NCI-H2196 (cell line): Measurements from ENCODE around the gene RORC.
"Not testable (repeated sequence)": the region's sequence is repeated elsewhere in the genome, so short reads cannot be mapped to it uniquely, and the experiment has no call there.

ENCODE experiments used
- DNase-seq: peaks from one replicate; lab custom pipeline; 2025; ENCODE audit not compliant: unreplicated experiment; lab: John Stamatoyannopoulos, UW

RORC gene

DNA sequence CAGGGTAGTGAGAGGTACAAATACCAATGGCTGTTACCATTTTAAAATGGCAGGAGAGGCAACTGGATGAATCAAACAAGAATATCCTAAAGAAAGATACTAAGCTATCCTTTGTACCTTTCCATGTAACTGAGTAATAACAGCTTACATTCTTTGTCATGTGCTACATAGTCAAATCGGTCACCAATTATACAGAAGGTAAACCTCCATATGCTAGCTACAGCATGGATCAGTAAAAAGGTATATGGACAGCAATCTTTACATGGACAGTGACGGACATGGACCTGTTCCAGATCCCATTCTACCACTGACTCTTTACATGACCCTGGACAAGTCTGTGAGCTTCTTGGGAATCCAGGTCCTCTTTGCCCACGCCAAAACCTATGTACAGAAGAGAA, 54.9 kb downstream of the RORC start:
- no peak for DNase-seq

DNA sequence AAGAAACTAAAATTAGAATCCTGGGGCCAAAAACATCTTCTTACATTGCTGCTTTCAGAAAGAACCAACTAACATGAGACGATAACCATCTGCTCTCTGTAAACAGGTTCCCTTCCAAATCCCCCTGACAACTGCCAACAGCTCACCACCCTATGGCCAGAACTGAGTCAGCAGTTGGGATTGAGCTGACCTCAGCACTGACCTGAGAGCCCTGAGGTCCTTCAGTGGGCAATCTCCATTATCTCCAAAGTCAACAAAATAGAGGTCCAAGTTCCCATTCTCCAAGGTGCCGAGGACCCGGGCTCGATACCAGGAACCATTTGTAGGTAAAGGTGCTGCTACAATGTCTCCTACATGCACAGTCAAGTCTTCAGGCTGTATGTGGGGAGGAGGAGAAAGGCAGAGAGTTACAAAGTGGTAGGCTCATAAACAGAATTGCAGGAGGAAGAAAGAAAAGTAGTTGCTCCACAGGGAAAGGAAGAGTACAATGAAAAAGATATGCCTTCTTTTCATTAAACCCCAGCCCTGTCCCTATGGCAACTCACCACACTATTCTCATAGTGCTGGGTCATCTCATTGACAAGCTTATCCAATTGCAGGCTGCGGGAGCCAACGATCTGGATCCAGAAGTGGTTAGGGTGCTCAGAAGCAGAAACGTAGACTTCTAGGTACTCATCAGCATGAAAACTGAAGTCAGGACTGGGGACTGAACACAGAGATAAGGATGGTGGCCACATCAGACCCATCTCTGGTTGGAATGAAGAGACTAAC, 55.5 kb downstream of the RORC start:
- DNase-seq, result no peak

DNA sequence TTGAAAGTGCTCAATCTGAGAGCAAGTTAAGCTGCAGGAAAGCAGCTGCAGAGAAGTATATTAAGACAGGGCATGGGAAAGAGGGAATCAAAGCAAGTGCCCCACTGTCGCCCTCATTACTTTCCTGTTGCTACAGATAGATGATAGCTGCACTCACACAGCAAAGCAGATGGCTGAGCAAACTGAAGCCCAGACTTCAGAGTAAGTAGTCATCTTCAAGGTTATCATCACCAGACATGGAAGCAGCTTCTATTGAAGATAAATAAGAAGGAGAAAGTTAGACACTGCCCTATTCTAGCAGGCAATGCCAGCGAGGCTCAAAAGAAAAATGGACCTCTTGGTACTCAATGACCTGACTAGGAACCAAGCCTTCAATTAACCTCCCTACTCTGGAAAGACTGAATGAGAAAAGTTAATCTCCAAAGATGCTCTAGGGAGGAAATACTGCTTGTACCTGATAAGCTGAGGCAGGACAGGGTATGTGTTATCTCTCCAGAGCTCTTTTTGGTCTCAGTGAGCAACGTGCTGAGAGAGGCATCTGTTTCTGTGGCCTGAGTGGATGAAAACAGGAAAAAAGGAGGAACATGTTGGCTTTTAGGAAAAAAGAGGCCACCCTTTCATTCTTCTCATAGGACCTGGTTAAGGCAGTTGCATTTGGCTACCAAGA, 57.2 kb downstream of the RORC start:
- DNase-seq, result no peak

DNA sequence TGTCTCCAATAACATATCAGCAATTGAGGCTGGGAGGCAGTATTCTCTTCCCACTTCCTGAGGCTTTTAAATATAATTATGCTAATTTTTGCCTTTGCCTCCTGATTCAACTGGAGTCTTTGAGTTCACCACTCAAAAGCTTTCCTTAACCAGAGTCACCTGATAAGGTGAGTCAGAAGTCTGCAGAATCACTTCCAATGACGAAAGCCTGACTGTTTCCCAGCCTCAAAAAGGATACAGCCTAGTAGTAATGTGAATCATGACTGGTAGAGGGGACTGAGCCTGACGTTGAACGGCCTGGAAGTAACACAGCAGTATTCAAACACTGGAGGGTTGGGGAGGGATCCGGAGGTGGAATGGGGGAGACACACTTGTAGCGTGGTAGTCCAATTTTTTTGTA, 57.9 kb downstream of the RORC start:
- no peak for DNase-seq

DNA sequence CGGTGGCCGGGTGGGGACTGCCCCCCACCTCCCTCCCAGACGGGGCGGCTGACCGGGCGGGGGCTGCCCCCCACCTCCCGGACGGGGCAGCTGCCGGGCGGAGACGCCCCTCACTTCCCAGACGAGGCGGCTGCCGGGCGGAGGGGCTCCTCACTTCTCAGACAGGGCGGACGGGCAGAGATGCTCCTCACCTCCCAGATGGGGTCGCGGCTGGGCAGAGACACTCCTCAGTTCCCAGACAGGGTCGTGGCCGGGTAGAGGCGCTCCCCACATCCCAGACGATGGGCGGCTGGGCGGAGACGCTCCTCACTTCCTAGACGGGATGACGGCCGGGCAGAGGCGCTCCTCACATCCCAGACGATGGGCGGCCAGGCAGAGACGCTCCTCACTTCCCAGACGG, 62.3 kb downstream of the RORC start:
- DNase-seq, result not testable (repeated sequence)

DNA sequence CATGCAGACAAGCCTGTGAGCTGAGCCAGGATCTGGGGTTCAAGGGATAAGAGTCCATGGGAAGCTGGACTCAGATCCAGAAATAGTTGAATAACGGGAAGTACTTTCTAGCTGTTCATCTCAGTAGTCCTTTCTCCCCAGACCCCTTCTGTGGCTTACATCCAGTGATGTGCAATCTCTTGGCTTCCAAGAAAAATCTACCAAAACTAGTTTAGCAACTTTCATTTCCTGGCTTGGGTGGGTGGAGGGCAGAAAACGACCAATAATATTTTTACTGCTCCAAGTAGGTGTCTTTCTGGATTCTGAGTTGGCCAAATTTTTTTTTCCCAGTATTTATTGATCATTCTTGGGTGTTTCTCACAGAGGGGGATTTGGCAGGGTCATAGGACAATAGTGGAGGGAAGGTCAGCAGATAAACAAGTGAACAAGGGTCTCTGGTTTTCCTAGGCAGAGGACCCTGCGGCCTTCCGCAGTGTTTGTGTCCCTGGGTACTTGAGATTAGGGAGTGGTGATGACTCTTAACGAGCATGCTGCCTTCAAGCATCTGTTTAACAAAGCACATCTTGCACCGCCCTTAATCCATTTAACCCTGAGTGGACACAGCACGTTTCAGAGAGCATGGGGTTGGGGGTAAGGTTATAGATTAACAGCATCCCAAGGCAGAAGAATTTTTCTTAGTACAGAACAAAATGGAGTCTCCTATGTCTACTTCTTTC, 63.1 kb downstream of the RORC start:
- DNase-seq, result not testable (repeated sequence)

DNA sequence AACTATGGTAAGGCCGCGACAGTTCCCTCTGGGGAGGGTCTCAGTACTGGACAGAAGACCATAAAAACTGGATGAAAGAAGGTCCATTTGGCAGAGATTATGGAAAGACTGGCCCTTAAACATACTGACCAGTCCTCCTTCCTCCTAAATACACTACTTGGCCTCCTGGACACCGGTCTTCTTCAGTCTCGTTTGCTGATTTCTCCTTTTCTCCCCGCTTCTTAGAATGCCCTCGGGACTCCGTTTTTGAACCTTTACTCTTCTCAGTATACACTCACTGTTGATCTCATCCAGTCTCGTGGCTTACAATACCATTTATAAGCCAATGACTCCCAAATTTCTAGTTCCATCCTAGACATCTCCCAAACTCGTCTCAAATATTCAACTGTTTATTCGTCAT, 67.6 kb downstream of the RORC start:
- DNase-seq, result no peak

DNA sequence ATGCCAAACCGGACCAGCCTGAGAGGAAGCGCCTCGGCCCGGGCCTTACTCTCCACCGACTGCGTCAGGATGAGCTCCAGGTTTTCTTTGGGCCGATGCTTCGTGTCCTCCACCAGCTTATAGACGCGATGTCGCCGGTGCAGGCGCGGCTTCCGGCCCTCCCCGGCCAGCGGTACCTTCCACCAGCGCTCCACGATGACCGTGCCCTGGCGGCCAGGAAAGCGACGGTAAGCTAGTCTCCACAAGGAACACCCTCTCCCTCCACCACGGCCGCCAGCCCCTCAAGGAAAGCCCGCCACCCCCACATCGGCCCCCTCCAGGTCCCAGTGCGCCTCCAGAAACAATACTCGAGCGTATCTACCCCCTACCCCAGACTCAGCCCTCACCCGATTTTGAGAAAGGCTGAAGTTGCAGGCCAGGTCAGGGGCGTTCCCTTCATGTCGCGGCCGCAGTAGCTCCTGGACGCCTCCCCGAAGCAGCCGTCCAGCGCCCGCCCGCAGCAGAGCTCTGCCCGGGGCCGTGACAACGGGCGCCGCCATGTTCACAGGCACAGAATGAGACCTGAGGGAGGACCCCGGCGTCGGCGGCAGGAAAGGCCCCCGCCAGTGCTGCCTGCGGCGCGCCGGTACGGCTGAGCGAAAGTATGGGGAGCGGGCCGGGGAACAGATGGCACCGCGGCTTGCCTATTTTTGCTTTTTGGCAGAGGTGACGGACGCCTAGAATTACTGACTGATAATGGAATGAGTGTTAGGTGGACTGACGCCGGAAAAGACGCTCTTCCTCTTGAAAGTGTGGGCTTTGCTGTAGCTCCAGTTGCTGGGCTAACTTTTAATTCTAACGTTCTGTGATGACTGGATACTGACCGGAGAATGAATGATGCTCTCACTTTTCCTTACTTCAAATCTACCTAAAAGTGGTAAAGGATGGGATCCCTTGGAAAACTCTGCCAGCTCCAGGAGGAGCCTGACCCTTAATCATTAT, 68.4 kb downstream of the RORC start, which contains the start of gene MRPL9:
TSS of gene MRPL9 (minus strand) at position 556 of the 981 bp plus-strand sequence. CDS start at position 539, 17 bp downstream.
- peak; percentile 73 for DNase-seq

DNA sequence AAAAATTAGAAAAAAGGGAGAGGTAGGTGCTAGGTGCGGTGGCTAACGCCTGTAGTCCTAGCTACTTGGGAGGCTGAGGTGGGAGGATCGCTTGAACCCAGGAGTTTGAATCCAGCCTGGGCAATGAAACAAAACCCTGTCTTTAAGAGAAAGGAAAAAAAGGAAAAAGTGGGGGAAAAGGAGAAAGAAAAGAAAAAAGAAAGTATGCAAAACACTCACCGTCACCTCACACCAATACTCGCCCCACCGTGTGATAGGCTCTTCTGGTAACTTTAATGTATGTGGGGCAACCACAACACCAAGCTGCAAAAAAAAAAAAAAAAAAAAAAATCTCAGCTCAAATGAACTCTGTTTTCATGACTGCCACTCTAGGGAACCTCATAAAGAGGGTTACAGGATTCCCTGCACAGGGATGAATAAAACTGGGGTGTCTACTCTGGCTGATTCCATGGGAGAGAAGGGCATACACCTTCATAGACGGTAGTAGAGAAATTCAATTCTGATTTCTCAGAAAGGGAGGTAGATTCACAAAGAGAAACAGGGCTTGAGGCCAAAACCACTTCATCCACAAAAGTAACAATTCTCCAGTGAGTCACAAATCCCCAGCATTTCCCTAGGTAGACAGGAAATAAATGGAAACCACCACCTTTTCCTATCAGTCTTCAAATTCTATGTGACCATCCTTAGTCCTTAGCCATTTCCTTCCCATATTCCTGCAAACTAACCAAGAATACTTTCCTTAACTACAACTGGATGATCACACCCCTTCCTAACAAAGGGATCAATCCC, 70.8 kb downstream of the RORC start:
- no peak for DNase-seq

DNA sequence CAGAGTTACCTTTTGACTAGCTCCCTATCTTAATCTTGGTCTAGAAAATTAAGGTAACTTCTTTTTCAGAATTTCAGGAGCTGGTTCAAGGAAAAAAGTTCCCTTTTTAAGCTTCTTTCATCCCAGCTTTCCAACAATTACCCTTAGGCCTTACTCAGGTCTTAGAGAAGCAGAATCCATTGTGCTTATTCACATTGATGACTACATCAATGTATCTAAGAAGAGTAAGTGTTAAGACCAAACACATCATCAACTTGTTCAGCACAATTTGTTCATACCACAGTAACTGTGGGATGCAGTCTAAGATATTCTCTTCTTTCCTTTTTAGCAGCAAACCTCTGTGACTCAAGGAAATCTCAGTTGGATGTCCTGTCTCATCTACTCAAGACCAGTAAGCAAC, 72.4 kb downstream of the RORC start:
- DNase-seq, result no peak

DNA sequence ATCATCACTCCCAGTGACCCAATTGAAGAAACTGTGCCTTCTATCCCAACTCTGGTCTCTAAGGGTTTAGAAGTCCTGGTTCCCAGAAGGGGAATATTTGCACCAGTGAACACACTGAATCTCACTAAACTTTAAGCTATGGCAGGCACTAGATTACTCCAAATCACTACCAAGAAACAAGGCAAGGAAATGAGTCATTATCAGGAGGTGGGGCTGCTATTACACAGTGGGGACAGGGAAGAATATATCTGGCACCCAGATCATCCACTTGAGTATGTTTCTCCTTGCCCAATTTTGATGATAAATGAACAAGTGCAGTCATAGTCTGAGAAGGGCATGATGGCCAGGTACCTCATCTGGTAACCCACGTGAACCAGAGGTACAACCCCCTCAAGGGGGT, 75.3 kb downstream of the RORC start:
- DNase-seq, result no peak
